GM21515 (cell line): Measurements from ENCODE around the gene NDUFS3.
"Not testable (repeated sequence)": the region's sequence is repeated elsewhere in the genome, so short reads cannot be mapped to it uniquely, and the experiment has no call there.

Experiments used
- ATAC-seq: cut with Tn5 transposase; IDR thresholded peaks from one replicate; pipeline ENCODE4 v1.9.1; 2021; ENCODE audit not compliant: unreplicated experiment

Gene NDUFS3

DNA sequence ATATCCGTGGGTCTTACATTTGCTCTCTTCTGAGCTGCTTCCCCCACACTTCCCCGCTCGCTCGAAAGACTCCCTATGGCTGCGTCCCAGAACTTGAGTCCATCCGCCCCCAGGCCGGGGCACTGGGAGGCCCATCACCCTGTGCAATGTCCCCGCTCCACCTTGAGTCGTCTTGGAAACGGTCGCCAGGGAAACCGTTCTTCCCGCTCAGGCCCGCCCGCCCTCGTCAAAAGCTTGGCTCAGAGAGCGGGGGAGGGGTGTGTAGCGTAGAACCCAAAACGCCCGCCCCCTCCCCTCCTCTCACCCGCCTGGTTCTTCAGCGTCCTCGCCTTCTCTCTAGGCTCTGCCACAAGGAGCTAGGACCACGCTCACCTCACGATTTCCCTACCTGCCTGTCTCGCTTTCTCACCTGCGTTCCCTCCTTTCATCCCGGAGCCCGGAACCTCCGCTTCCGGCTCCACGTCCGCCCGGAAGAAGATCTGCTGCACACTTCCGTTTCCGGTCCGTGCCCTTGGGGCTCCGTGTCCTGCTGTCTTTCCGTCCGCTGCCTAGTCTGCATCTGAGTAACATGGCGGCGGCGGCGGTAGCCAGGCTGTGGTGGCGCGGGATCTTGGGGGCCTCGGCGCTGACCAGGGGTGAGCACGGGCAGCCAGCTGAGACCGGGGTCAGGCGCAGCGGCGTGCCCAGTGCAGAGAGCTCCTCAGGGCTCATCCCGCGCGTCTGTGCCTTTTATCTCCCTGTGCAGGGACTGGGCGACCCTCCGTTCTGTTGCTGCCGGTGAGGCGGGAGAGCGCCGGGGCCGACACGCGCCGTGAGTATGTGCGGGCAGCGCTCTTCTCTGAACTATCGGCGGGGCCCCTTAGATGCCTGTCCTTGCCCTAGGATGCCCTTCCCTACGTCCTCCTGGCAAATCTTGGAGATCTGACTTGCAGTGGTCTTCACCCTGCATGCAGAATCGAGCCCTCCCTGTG lies at the start of gene NDUFS3, which contains the start of gene KBTBD4:
TSS of gene NDUFS3 (plus strand) at position 551 of the 971 bp plus-strand sequence. CDS start at position 569, 18 bp downstream.
TSS of gene KBTBD4 (minus strand) at position 447 of the 971 bp plus-strand sequence. CDS start at position 428, 19 bp downstream.
- ATAC-seq, result peak; percentile 88

DNA sequence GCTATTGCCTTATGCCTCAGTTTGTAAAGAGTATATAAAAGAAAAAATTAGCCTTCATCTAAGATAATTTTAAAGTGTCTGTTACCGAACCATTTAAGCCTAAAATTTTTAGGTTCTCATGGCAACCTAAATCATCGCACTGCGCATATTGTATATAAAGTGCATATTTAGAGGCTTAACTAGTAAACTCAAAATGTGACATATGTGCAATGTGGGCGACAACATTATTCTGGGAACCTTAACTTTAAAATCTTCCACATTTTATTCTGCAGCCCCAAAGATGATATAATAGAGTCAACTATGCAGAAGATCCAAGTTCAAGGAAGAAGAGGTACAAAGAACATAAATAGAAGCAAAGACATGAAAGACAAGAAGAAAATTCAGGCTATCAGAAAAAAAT lies 48.9 kb upstream of the NDUFS3 start:
- ATAC-seq, result no peak

DNA sequence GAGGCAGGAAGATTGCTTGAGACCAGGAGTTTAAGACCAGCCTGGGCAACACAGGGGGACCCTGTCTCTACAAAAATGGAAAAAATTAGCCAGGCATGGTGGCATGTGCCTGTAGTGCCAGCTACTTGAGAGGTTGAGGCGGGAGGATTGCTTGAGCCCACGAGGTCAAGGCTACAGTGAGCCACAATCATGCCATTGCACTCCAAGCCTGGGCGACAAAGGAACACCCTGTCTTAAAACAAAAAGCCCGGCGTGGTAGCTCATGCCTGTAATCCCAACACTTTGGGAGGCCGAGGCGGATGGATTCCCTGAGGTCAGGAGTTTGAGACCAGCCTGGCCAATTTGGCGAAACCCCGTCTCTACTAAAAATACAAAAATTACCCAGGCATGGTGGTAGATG lies 48.2 kb upstream of the NDUFS3 start:
- not testable (repeated sequence) for ATAC-seq

DNA sequence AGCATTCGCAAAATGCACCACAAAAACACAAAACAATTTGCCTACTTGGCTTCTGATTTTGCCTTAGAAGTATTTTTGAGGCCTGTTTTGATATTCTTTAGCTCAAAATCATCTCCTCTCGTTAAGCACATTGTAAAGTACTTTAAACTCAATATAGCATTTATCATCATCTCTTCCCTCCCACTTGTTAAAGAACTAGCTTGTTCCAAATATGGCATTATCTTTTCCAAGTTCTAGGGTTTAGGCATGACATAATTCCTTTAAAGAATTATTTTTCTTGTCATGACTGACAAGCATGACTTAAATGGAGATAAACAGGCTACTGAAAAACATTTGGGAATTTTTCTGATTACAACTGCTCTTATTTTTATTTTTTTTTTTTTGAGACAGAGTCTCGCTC lies 47.2 kb upstream of the NDUFS3 start:
- ATAC-seq, result no peak

DNA sequence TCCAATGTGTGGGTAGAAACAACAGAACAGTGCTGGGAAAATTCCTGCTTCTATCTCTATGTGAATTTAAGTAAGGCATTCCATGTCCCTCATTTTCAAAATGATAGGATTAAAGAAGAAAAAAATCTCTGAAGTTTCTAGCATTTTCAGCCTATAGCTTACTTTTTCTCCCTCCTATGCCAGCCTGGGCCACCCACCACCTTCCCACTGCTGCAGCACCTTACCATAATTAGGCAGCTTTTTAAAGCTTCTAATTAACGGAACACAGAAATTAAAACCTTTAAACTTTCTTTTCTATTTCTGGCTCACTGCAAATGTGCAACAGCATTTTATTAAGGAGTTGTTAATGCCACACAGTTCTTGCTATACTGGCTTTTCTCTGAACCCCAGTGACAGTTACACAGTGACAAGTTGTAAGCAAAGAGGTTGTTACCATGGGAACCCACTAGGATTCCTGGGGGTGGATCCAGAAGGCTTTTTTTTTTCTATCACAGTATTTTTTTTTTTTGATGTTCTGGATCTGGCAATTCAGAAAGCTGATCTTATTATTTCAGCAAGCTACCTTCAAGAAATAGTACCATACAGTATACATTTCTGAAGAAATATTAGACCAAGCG lies 46.2 kb upstream of the NDUFS3 start:
- no peak for ATAC-seq

DNA sequence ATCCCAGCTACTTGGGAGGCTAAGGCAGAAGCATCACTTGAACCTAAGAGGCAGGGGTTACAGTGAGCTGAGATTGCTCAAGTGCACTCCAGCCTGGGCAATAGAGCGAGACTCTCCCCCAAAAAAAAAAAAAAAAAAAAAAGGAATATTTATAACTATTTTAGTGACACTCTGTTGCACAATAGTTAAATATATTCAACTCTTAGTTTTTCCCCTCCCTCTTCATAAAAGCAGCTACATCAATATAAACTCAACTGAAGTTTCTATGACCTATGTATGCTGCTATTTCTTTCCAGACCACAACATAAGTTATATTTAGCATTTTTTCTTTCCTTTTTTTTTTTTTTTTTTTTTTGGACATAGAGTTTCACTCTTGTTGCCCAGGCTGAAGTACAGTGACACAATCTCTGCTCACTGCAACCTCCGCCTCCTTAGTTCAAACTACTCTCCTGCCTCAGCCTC lies 45.2 kb upstream of the NDUFS3 start:
- no peak for ATAC-seq

DNA sequence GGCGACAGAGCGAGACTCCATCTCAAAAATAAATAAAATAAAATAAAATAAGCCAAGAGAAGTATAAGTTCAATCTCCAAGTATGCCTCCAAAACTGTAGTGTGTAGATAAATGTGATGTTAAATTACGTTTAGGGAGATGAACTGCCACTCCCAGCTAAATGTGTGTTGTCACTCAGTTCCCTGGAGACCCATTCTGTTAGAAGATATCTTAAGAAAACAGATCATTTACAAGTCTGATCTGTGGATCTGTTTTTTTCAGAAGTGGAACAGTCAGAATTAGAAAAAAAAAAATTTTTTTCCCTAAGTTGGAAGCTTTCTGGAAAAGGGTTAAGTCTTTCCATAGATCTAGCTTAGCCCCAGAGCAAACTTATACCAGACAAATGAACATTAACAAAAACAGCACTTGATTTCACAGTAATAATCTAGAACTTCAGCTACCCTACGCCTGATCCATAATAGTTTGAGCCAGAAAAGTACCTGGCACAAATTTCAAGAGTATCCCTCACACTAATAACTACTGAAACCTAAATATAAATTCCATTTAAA lies 44.1 kb upstream of the NDUFS3 start:
- no peak for ATAC-seq

DNA sequence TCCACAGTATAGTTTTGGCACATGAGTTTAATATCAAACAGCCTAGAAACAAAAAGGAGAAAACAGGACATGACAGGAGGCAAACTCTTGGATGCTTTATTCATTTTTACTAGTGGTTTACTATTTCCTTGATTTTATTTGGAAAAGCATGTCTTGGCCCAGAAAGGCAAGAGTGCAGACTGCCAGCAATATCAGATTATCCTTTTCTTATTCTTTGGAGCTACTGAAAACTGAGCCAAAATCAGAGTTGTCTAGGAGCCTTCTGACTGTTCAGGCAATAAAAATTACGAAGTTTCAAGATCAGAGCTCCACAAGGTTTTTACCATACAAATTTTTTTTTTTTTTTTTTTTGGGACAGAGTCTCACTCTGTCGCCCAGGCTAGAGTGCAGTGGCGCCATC lies 42.0 kb upstream of the NDUFS3 start:
- ATAC-seq, result no peak

DNA sequence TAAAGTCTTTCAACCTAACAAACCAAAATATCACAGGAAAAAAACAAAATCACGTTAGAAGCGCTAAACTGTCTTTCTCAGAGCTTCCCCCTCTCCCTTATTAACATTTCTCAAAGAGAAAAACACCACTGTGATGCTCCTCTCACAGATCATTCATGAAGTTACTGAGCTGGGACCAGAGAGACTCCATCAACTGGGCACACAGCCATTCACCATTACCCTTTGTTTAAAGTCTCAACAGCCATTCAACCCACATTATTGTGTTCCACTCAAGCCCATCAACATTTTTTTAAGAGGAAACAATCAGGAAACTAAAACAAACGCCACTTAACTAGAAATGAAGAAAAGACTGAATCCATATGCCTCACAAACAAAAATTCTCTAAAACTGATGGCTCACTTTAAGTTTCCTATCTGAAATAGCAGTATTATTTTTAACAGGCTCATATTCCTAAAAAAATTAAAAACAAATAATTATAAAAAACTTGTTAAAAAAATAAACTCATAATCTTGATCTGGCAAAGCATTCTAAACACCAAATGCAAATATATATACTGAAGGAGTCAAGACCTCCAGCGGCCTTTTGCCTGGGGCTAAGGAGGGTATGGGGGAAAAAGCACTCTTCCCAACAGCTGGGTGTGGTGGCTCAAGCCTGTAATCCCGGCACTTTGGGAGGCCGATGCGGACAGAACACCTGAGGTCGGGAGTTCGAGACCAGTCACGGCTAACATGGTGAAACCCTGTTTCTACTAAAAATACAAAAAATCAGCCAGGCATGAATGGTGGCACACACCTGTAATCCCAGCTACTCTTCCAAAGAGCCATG lies 39.9 kb upstream of the NDUFS3 start:
- ATAC-seq, result no peak

DNA sequence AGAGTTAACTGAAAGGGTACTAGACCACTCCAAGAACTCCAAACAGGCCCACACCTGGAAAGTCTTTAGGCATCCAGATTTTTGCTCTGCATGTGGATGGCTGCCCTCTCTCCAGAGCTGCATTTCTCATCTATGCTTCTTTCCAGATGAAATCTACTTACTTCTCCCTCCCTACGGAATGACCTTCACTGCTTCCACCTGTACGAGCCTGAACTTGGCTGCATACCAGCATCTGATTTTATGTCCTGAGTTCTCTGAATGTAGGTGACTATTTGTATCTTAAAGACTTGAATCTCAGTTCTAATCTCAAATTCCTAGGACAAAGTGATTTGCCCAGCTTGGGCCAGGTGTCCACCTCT lies 39.2 kb upstream of the NDUFS3 start:
- ATAC-seq, result no peak

DNA sequence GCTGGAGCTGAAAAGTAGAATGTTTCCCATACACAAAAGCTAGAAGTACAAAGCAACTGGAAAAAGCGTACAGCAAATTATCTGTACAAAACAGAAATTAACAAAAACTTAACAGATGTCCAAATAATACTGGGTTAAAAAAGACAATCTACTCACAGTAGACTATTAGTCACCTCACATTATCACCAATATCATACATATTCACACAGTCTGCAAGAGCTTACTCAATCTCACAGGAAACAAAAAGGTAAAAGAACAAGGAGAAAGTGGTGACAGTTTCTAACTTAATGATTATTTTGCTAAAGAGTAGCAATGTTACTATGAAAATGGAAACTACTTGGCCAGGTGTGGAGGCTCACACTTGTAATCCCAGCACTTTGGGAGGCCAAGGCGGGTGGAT lies 37.8 kb upstream of the NDUFS3 start:
- ATAC-seq, result no peak

DNA sequence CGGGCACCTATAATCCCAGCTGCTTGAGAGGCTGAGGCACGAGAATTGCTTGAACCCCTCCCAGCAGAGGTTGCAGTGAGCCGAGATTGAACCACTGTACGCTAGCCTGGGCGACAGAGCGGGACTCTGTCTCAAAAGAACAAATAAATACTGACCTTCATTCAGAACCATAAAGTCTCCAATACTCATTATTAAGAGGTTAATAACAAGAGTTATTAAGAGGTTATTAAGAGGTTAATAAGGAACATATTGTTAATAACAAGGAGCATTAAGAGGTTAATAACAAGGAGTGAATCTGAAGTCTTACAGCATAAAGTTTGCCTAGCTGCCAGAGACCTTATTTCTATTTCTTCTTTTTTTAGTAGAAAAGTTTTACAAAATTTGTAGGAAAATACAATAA lies 33.6 kb upstream of the NDUFS3 start:
- ATAC-seq, result no peak

DNA sequence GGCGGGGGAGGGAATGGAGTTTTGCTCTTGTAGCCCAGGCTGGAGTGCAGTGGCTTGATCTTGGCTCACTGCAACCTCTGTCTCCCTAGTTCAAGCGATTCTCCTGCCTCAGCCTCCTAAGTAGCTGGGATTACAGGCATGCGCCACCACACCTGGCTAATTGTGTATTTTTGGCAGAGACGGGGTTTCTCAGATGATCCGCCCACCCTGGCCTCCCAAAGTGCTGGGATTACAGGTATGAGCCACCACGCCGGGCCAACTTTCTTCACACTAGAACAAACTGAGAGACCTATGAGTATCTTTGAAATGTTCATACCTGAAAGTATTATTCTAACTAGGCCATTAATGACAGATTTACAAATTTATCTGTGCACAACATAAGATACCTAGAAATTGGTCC lies 32.6 kb upstream of the NDUFS3 start:
- not testable (repeated sequence) for ATAC-seq

DNA sequence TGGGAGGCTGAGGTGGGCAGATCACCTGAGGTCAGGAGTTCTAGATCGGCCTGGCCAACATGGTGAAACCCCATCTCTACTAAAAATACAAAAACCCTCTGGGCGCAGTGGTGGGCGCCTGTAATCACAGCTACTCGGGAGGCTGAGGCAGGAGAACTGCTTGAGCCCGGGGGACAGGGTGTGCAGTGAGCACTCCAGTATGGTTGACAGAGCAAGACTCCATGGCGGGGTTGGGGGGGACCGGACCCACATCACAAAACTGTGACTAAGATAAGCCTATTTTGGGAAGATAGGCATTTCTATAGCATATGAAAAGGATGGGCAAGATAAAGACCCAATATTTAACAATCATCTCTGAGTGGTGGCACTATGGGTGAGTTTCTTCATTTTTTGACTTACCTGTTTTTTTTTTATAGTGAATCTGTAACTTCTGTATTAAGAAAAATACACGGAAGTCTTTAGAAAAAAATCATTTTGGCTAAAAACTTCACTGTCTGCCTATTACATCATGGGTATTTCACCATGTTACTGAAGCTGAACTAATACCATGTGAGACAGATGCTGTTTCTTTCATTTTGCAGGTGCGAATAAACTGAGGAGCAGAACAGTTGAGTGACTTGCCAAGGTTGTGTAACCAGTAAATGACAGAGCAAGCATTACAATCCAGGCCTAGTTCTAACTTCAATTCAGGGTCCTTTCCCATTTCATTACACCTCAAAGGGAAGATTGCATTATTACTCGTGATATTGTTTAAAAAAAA lies 28.4 kb upstream of the NDUFS3 start:
- no peak for ATAC-seq

DNA sequence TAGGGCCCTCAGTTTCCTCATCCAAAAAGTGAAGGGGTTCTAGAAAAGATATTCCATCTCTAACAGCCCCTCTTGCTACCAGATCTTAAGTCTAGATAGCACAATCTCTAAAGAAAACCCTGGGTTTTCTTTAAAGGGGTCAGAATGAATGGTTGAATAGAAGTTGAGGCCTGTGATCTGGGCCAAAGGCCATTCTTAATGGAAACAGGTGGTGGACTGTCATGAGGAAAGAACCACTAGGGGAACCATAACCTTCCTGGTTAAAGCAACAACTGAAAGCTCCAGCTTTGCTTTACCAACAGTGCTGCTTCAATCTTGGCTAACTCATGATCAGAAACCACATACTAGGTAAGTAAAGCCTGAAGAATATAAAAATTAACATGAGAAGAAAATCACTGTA lies 27.8 kb upstream of the NDUFS3 start:
- ATAC-seq, result no peak

DNA sequence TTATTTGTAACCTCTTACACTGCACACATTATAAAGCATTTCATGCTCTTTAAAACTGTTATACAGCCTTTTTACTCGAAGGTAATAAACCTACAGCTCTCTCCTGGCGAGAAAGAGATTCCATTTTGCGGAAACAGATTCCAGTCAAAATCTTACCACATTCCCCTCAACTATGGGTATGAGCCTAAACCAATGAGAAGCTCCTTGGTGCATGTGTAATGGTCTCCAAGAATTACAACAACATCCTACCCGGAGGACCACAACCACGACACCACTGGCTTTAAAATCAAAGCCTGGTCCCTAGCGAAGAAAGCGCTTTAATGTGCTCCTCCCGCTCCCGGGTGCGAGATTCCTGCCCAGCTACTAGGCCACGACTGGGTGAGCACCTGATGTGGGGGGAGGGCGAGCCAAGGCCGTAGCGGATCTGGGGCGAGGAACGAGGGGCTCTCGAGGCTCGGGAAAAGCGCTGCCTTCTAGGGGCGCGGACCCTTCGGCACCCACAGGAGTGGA lies 26.8 kb upstream of the NDUFS3 start:
- peak; percentile 3 for ATAC-seq

DNA sequence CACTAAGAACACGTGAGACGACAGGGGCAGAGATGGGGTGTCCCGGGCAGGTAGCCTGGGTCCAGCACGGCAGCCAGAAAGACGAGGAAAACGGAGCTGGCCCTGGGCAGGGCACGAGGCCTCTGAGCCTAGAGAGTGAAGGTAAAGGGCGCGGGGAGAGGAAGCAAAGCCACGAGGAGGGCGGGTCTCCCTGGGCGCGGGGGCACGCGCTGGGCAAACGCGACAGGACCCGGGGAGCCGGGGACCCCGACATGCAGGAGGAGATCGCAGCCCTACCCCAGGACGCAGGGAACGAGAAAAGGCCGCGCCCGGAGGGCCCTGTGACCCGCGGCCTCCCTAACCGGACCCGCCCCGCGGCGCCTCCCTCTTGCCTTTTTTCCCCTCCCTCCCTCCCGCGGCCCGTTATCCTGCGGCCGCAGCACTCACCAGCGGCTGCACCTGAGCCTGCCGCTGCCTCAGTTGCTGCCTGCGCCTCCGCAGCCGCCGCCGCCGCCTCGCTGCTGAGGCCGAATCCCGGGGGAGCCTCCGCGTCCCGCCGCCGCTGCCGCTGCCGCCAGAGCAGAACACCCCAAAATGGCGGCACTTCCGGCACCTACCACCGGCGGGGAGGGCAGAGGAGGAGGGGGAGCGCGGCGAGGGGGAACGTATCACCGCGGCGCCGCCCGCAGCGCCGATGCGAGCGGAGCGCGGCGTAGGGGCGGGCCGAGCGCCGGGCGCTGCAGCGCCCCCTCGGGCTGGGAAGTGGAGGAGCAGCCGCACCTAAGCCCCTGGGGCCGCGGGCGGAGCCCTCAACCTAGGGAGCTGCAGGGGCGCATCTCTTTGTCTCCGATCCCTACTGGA lies 26.1 kb upstream of the NDUFS3 start, which contains the start of gene CELF1:
TSS of gene CELF1 (minus strand) at position 567 of the 840 bp plus-strand sequence. CDS start 53,609 bp downstream, outside the sequence.
- ATAC-seq, result peak; percentile 94

DNA sequence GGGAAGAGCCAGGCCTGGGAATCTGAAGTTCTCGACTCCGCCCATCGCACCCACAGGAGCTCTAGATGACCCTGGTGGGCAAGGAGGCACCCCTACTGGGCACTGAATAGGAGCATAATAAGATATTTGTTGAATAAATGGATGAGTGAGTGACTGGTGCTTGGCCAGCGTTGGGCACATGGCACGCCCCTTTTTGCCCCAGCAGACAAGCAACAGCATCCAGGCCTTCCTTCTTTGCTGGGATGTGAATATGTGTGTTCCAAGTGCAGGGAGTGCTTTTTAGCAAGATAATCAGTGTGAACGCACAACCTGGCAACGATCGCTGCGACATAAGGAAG lies 25.5 kb upstream of the NDUFS3 start:
- ATAC-seq, result peak; percentile 28

DNA sequence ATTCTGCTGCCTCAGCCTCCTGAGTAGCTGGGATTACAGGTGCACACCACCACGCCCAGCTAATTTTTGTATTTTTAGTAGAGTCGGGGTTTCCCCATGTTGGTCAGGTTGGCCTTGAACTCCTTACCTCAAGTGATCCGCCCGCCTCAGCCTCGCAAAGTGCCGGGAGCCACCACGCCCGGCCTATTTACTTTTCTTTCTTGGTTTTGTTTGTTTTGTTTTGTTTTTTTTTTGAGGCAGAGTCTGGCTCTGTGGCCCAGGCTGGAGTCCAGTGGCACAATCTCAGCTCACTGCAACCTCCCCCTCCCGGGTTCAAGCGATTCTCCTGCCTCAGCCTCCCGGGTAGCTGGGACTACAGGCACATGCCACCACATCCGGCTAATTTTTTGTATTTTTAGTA lies 21.9 kb upstream of the NDUFS3 start:
- not testable (repeated sequence) for ATAC-seq
